HG02623 (cell line): Measurements from ENCODE around the gene RAB36.

Experiments
- ATAC-seq: cut with Tn5 transposase; IDR thresholded peaks from one replicate; pipeline ENCODE4 v1.9.1; 2021; ENCODE audit warnings: moderate library complexity; ENCODE audit not compliant: unreplicated experiment

Gene RAB36

DNA sequence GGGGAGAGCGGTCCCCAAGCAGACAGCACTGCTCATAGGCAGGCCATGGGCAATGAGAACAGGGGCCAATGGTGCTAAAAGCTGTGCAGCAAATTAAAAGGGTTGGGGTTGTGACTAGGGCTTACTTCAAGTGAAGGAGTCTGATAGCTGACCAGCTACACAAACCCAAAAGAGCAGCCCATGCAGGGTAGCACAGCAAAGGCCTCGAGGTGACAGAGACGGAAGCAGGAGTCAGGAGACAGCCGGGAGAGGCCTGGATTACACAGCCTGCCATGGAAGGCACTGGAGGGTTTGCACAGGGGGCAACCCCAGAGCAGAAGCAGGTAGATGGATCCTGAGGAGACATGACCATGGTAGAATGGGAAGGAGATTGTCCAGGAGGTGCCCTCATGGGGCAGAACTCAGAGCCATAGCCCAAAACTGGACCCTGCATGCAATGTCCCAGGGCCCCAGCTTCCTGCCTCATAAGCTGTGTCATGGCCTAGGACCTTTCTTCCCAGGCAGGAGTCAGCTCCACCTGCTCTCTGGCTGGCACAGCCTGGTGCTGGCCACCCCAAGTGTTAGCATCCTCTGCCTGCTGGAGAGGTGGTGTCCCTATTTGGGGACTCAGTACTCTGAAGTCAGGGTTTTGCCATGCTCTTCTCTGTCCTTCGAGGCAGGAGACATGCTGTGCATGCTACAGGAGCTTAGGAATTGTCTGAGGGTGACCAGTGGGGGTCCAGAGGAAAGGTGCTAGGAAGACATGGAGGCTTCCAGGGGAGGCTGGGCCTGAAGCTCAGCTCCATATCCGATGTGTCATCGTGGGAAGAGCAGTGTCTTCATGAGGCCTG, 36.8 kb upstream of the RAB36 start:
- no peak for ATAC-seq

DNA sequence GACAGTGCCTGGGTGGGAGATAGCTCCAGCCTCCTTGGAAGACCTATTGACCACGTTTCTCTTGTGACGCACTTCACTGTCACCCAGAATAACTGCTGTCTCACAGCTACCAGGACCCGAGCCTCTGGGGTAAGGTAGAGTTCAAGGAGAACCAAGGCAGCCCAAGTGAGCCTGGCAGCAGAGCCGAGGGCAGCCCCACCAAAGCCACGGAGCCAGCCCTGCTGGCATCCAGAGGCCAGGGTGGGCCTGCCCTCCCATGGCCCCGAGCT, 36.3 kb upstream of the RAB36 start:
- no peak for ATAC-seq

DNA sequence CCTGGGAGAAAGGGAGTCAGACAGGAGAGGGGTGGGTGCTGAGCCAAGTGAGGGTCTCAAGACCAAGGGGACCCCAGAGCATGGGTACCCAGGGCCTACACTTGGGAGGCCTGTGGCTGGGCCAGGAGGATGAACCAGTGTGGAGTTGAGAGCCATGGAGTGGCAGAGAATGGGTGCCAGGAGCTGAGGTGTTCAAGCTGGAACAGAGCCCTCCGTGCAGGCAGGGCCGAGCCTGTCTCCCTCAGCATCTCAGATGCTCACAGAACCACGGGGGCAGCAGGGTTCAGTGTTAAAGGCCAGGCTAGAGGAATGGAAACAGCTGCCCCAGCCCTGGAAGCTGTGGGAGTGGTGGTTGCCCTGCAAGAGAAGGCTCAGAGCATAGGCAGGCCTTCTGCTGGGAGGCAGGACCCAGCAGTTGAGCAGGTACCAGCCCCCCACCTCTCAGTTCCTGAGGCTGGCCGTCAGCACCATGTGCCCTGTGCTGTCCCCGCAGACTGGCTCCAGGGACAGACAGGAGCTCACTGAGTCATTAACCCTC, 35.8 kb upstream of the RAB36 start:
- no peak for ATAC-seq

DNA sequence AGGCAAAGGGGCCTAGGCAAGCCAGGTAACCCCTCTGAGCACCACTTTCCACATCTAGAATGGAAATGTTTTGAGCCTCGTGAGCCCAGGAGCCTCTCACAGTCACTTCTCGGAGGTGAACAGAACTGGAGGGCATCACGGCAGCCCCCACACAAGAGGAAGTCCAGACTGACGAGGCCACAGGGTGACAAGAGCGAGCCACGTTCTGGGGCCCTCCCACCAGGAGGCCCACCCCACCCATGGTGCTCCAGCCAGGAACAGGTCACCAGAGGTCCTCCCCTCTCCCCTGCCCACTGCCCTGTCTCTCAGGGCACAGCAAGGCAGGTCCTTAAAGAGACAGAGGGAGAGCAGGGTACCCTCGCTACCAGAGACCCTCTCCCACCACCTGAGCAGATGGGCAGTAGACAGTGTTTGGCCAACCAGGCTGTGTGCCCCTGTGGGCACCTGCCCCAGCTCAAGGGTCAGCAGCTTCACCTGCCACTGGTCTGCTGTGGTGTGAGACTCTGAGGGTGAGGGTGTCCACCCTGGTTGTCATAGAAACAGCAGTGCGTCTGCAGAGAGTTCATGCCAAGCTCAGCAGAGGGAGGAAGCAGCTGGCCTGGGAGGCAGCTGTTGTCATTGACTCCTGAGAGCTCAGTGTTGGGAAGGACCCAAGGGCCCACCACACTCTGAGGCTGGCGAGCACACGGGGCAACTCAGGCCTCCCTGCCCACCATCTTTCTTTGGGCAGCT, 34.9 kb upstream of the RAB36 start:
- ATAC-seq = no peak

DNA sequence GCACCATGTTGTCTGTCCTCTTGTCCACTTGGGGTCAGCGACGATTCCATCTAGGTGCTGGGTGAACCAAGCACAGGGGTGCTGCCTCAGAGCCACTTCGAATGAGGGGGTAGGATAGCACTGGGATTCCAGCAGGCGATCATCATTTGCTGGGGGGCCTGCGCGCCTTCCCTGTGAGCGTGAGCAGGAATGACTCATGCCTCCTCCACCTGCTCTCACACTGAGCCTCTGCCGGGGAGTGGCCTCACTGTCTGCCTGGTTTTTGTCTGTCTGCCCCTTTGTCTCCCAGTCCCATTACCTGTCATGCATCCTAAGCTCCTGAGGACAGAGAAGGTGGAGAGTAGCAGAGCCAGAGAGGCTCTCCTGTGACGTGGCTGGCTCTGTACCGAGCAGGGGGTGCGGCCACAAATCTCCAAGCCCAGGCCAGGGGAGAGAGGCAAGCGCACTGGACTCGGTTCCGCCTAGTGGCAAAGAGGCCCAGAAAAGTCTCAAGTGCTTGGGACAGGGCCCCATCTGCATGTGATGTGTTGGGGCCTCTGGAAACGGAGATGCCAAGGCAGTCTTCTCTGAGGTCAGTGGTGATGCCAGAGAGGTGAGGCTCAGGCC, 34.3 kb upstream of the RAB36 start:
- no peak for ATAC-seq

DNA sequence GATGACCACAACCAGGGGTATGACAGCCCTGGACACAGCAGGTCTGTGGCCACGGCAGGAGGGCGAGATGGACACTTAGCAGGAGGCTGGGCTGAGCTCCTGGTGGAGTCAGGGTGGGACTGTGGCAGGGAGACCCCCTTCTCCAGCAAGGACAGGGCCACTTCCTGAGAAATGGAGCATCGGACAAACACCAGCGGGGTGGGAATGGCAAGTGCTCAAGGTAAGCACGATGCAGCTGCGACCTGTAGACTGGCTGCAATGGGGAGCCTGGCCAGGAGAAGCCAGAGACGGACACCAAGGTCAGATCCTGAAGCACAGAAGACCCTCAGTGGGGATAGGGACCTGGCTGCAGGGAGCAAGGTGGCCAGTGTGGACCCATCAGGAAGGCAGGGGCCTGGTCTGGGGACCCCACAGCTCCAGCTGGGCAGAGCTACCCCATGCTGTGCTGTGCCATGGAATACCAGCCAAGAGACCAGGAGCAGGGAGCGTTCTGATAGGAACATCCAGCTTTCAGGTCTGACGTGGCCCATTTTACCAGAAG, 32.7 kb upstream of the RAB36 start:
- no peak for ATAC-seq

DNA sequence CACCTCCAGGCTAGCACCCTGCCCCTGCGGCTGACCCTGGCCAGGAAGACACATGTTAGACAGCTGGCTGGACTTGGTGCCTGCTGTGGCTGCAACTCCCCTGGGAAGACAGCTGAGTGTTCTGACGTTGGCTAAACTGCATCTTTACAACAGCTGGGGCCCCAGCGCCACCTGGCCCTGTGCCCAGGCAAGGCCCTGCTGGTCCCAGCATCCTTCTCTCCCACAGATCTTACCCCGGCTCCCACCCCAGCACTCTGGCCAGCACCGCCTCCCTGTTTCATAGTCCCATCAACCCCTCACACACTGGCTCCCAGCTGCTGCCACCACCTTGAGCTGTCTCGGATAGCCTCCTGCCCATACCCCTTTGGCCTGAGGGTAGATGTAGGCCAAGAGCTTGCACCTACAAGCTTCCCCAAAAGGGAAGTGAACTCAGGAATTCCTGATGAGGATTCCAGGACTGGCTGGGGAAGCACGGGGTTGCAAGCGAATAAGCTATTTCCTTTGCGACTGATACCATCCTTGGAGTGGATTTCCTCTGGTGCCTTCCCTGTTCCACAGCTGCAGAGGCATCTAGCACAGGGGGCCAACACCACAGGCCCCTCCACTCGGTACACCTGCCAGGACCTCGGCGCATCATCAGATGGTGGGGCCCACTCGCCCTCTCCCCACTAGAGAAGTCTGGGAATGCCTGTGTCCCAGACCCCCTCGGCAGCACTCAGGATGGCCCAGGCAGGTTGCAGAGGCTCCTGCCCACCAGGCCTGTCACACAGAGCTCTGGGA, 32.0 kb upstream of the RAB36 start:
- ATAC-seq = no peak

DNA sequence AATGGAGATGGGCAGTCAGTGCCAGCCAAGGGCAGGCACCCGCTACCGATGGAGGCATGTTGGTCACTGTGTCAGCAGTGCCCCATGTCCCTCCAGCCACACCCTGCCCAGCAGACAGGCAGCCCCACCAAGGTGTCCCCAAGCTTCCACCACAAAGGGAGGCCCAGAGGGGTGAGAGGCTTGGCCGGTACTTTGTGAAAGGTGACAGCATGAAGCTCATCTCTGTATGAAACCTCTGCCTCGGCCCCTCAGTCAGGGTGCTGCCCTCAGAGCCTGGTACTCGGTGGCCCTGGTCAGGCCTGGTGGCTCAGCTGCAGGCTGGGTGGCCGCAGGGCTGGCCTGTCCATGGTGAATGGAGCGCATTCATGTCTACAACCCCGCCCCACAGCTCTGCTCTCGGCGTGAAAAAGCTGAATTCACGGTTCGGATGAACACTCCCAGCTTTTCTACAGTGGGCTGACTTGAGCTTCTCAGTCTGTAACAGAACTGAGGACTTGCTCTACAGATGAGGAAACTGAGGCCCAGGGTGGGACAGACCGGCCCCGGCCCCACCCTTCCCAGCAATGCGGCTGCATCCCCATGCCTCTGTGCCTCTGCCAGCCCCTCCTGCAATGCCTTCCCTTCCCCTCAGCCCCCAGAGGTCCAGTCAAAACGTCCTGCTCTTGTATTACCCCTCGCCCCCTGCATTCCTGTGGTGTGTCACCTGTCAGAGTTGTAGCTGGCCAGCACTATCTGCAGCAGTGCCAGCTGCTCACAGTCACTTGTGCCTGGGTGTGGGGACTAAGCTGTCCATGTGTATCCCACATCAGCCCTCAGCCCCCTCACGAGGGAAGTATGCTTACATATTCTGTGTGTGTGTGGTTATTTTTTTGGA, 31.2 kb upstream of the RAB36 start:
- ATAC-seq = no peak

DNA sequence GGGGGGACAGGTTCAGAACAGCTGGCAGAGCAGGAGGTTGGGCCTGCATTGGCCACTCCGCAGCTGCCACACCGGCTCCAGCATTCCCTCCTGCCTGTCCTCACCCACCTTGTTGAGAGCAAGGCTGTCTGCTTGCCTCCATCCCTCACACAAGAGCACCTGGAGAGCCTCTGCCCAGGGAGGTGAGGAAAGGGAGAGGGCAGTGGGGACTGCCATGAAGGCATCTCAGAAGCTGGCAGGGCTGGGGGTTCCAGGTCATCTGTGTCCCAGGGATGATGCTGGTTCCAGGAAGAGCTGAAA, 30.6 kb upstream of the RAB36 start:
- no peak for ATAC-seq

DNA sequence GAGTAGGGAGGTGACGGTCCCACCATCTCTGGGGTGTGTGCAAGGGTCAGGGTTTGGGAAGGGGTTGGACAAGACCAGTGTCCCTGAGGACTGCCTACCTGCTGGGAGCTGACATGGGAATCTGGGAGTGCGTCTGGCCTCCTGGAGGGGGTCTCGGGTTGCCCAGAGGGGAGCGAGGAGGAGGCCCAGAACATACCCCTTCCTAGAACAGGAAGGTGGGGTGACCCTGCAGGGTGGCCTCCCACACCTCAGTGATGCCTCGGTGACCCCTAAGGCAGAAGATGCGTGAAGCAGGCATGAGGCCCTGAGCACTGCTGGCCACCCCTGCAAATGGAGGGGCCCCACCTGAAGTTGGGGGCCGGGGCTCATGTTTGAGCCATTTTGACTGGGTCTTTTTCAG, 29.9 kb upstream of the RAB36 start:
- no peak for ATAC-seq

DNA sequence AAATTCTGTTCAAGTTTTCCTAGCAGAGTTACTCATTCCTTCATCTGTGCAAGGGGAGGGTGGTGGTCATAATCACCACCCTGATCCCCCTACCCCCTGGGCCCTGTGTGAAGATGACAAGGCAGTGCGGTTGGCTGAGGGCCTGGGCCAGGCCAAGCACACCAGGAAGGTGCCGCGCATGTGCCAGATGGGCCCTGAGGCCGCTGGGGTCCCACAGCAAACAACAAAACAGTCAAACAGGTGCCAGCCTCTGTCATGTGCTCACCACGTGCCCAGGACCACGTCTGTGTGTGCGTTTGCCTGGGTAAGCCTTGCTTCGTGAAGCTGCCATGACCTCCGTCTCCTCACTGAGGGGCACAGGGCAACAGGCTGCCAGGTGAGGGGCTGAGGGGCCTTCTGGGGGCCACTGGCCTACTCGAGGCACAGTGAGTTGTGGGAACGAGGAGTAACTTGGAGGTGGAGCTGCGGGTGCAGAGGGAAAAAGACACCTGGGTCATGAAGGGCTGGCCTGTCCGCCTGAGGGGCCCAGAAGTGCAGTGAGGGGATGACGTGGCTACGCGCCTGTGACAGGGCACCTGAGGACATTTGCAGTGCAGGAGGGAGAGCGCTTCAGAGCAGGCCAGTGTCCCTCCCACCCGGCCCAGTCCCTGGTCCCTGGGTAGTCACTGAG, 29.3 kb upstream of the RAB36 start:
- no peak for ATAC-seq

DNA sequence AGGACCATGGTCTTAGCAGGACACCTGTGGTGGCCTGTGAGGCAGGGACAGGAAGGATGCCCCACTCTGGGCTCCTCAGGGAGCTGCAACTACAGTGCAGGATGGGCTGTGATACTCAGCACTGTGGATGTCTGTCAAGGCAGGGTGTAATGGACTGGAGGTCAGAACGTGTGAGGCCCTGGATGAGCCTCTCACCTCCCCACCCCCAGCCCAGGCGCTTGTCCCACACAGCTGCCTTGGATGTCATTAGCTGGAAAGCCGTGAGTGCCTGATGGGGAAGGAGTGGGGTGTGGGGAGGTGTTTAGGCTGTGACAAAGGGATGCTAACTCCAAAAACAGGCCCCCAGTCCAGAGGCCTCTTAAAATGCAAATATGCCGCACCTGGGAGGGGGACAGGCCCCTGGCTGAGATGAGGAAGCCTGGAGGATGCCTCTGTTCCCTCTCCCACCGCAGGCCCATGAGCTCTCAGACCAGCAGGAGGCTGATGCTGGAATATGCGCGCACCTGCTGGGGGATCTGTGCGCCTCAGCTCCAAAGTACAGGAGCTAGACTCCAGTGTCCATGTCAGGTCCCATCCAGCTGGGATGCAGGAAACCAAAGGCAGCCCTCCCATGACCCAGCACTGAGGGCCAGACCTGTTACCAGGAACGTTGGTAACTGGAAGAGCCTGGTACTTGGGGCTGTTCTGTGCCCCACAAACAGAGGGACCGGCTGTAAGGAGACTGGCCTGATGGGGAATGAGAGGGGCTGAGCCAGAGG, 28.6 kb upstream of the RAB36 start:
- ATAC-seq = no peak

DNA sequence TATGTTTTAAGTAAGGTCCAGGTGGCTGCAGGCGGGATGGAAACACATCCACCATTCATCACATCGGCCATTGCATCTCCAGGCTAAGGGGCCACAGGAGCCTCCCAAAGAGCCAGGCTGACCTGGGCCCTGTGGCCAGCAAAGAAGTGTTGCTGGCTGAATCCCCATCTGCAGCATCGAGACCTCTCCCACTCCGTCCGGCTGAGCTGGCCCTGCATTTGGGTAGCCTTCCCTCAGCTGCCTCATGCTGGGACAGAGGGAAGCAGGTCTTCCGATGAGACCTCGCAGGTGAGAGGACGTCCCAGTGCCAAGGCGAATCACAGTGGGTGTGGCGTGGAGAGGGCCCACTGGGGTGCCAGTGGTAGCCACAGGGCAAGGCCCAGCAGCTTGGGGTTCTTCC, 28.0 kb upstream of the RAB36 start:
- no peak for ATAC-seq

DNA sequence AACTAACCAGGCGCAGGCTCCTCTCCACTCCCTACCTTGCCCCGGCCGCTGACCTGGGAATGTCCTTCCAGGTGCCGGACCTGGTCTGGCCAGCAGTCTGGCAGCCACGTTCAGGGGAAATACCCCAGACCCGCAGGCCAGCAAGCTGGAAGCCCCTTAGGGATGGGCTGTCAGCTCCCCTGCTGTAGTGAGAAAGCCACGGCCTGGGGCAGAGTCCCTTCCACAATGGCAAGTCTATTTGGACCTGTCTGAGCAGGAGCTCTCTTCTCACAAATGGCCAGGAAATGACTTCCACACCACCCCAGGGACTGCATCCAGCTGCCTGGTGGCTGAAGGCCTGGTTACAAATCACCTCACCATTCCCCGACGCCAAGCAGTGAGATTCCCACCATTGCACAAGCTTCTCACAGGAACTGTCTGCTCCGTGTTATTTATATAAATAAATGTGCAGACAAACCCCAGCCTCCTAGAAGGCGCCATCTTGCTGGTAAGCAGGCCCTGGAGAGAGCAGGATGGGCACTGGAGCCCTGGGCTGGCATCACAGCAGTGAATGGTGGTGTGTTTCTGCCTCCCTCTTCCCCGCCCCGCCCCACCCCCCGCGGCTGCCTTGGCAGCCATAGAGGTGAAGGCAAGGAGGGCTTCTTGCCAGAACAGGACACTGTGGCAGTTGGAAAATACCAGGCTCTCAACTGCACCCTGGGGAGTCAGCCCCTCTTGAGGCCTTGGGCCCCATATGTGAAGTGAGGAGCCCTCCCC, 27.2 kb upstream of the RAB36 start:
- no peak for ATAC-seq

DNA sequence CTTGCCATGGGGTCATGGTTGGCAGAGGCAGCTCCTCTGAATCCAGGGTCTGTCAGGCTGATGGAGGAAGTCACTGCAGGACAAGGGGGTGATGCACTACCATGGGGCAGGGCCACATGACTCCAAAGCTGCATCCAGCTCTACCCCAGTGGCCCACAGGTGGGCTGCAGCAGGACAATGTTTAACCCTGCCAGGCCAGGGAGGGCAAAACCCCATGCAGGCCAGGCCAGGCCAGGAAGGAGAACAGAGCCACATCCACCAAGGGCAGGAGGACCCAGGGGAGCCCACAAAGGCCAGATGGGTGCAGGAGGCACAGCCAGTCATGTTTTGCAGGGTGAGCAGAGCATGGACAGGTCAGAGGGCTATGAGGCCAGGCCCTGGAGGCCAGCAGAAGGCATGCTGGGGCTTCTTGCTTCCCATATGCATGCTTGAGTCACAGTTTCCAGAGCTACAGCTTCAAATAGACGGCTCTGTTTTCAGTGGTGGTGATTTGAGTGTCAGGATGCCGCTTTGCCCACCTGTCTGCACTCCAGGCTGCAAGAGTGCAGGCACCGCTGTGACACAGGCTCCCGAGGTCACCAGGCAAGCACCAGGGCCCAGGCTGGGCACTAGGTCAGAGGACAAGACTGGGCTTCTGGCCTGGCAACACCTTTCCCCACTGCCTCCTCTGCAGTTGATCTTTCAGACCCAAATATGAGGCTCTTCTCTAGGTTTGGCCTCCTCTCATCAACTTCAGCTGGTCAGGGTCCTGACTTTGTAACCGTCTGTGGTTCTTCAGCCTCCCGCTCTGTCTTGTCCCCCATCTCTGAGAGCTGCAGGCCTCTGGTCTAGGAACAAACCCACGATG, 26.4 kb upstream of the RAB36 start:
- no peak for ATAC-seq

DNA sequence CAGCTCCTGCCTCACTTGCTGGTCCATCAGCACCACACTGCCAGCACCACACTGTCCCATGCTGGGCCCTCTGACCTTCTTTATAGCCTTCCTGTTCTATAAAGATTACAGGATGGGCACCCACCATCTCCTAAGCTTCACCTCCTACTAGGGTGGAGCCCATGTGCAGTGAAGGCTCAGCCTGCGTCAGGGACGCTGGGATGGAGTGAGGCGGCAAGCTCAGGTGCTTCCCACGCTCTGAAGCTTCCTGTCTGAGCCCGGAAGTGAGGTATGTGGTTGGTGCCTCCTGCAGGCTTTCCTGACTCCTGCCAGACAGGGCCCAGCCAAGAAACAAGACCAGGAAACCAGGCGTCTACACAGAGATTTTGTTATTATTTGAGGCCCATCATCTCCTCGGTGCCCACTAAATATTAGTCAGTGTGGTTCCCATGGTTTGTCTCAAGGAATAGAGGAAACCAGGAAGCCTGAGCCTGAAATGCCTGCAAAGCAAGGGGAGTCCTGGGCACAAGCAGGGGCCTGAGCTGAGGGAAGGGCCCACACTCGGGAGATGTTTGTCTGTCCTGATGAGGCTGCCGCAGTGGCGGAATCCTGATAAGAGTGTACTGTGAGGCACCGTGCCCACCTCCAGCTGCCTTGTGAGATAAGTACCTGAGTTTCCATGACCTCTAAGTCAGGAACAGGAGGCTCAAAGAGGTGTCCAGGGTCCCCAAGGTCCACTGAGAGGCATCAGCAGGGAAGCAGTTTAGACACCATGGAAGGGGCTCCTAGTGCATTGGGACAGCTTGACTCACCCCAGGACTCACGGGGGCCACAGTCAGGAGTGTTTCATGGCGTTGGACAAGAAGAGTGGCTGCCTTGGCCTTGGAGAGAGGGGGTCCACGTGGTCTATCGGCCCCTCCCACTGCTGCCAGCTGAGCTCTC, 25.5 kb upstream of the RAB36 start:
- no peak for ATAC-seq
